GM12878 (cell line): ENCODE results near the gene KIF2C. TPM values are rescaled to one million over a fixed set of nuclear protein-coding genes. Genes with fewer than 3 reads are reported as not detected.
A peak's percentile ranks its signal among the peaks of the same experiment; 100 is the strongest.

Source experiments
- ATAC-seq: fragments of 200-7000 bp; cut with Tn5 transposase; 3 replicates; pipeline ENCODE4 v1.9.1; 2020; ENCODE audit warnings: mild to moderate bottlenecking, moderate library complexity
- BruUV-seq: library from RNA; stranded (reverse); fragments of 400-500 nt; replicated peaks from 2 replicates; lab custom pipeline; 2021; lab: Mats Ljungman, UMichigan
- CTCF ChIA-PET: fragments of 300-600 bp; sonication (Branson Sonifier 250); formaldehyde crosslinking; extraction: SDS; loops from one replicate; lab custom pipeline; 2021; ENCODE audit warnings: inconsistent platforms; lab: Yijun Ruan, JAX
- POLR2A ChIA-PET: fragments of 350-600 bp; formaldehyde crosslinking; extraction: SDS; loops from one replicate; lab custom pipeline; 2021; ENCODE audit warnings: inconsistent platforms; lab: Charles Lee
- RAD21 ChIA-PET: fragments of 300-600 bp; sonication (Branson Sonifier 250); formaldehyde crosslinking; loops from one replicate; lab custom pipeline; 2023; ENCODE audit warnings: antibody characterized with exemption; ENCODE audit not compliant: unreplicated experiment; lab: Charles Lee
- SMC1A ChIA-PET: fragments of 300-600 bp; sonication (Branson Sonifier 250); formaldehyde crosslinking; loops from one replicate; lab custom pipeline; 2023; ENCODE audit not compliant: unreplicated experiment, uncharacterized antibody; lab: Charles Lee
- DNase-seq: peaks from one replicate; pipeline ENCODE4 v3.0.0-alpha.2; 2011; ENCODE audit warnings: low read depth, low spot score
- FAIRE-seq: peaks from 3 replicates; lab custom pipeline; 2011; peaks lifted over from hg19 to GRCh38; lab: Jason Lieb, UNC
- H2AFZ ChIP-seq: 2 replicates; pipeline ENCODE4 v1.6.0; 2011; ENCODE audit warnings: low read depth, low read length, control low read depth; ENCODE audit not compliant: control insufficient read depth
- H3K27ac ChIP-seq: 2 replicates; pipeline ENCODE4 v1.5.1; 2011; ENCODE audit warnings: control low read depth; ENCODE audit not compliant: control insufficient read depth, insufficient read depth
- H3K27me3 ChIP-seq, 2 experiments: replicated peaks in 1 of 2; 2 replicates each; pipeline versions ENCODE4 v1.6.0 to v1.6.1; 2011; ENCODE audit warnings: low read length in 1 of 2; ENCODE audit not compliant: control insufficient read depth in 2 of 2, insufficient read depth in 2 of 2
- H3K36me3 ChIP-seq, 2 experiments: 2 replicates each; pipeline ENCODE4 v1.5.1; 2011; ENCODE audit warnings: low read length in 1 of 2; ENCODE audit not compliant: control insufficient read depth in 2 of 2, insufficient read depth in 2 of 2
- H3K4me1 ChIP-seq: 2 replicates; pipeline ENCODE4 v1.6.1; 2011; ENCODE audit warnings: mild to moderate bottlenecking, low read length, moderate library complexity, mixed read lengths; ENCODE audit not compliant: control insufficient read depth, insufficient read depth
- H3K4me2 ChIP-seq: 2 replicates; pipeline ENCODE4 v1.6.0; 2011; ENCODE audit warnings: control low read depth; ENCODE audit not compliant: control insufficient read depth, insufficient read depth
- H3K4me3 ChIP-seq: fragments of 200-600 bp; sonication (generic); 2 replicates; pipeline ENCODE4 v1.5.1; 2016
- H3K79me2 ChIP-seq: 2 replicates; pipeline ENCODE4 v1.6.0; 2011; ENCODE audit warnings: low read length; ENCODE audit not compliant: control insufficient read depth, insufficient read depth
- H3K9ac ChIP-seq: 2 replicates; pipeline ENCODE4 v1.8.0; 2011; ENCODE audit warnings: low read length, control low read depth, mixed read lengths; ENCODE audit not compliant: control insufficient read depth, insufficient read depth
- H3K9me3 ChIP-seq: replicated peaks from 3 replicates; pipeline ENCODE4 v1.5.1; 2011; ENCODE audit warnings: mild to moderate bottlenecking, low read length; ENCODE audit not compliant: control insufficient read depth, insufficient read depth
- H4K20me1 ChIP-seq: 2 replicates; pipeline ENCODE4 v1.6.0; 2011; ENCODE audit not compliant: control insufficient read depth, insufficient read depth
- DPF2 ChIP-seq: fragments of 450-650 bp; IDR thresholded peaks from 2 replicates; pipeline ENCODE4 v1.6.1; 2017; ENCODE audit warnings: mild to moderate bottlenecking
- EGR1 ChIP-seq, 2 experiments: IDR thresholded peaks; 1 replicate in 1 of 2; 2 replicates in 1 of 2; pipeline ENCODE4 v1.6.1; 2011 to 2012; ENCODE audit warnings: low read depth in 2 of 2, low read length in 2 of 2, borderline replicate concordance in 1 of 2, mild to moderate bottlenecking in 1 of 2, moderate library complexity in 1 of 2
- HDGF ChIP-seq: fragments of 450-650 bp; IDR thresholded peaks from 2 replicates; pipeline ENCODE4 v1.6.1; 2016; ENCODE audit warnings: antibody characterized with exemption
- LARP7 ChIP-seq: fragments of 450-650 bp; IDR thresholded peaks from 2 replicates; pipeline ENCODE4 v1.6.1; 2017; ENCODE audit warnings: mild to moderate bottlenecking
- NBN ChIP-seq: fragments of 450-650 bp; IDR thresholded peaks from 2 replicates; pipeline ENCODE4 v1.6.1; 2016
- PAX5 ChIP-seq: IDR thresholded peaks from 2 replicates; pipeline ENCODE4 v1.6.1; 2011; ENCODE audit warnings: low read depth, low read length, borderline replicate concordance
- POLR2AphosphoS2 ChIP-seq: IDR thresholded peaks from 2 replicates; pipeline ENCODE4 v1.6.1; 2011; ENCODE audit warnings: low read depth, mild to moderate bottlenecking, low read length, improper control_type of control experiment, moderate library complexity
- SMC3 ChIP-seq: IDR thresholded peaks from 2 replicates; pipeline ENCODE4 v1.6.1; 2011; ENCODE audit warnings: low read length, improper control_type of control experiment, borderline replicate concordance
- SREBF2 ChIP-seq: IDR thresholded peaks from 2 replicates; pipeline ENCODE4 v1.6.1; 2012; ENCODE audit warnings: mild to moderate bottlenecking, low read length
- SUPT20H ChIP-seq: IDR thresholded peaks from 2 replicates; pipeline ENCODE4 v1.6.1; 2011; ENCODE audit warnings: low read depth, mild to moderate bottlenecking, low read length, moderate library complexity, borderline replicate concordance; ENCODE audit not compliant: control insufficient read depth
- TCF12 ChIP-seq: IDR thresholded peaks from 2 replicates; pipeline ENCODE4 v1.6.1; 2011; ENCODE audit warnings: low read depth, mild to moderate bottlenecking, low read length
- USF1 ChIP-seq: IDR thresholded peaks from 2 replicates; pipeline ENCODE4 v1.6.1; 2011; ENCODE audit warnings: borderline replicate concordance, low read depth, mild to moderate bottlenecking, moderate library complexity, mixed read lengths, low read length; ENCODE audit not compliant: insufficient read depth; ENCODE audit errors: extremely low read length
- YY1 ChIP-seq: IDR thresholded peaks from 2 replicates; pipeline ENCODE4 v1.6.1; 2011; ENCODE audit warnings: low read depth, mild to moderate bottlenecking, low read length
- ZBTB11 ChIP-seq: fragments of 450-650 bp; formaldehyde crosslinking; IDR thresholded peaks from 2 replicates; pipeline ENCODE4 v1.5.0; 2022; ENCODE audit warnings: mild to moderate bottlenecking, missing genetic modification characterization
- ZBTB4 ChIP-seq: fragments of 450-650 bp; formaldehyde crosslinking; IDR thresholded peaks from 2 replicates; pipeline ENCODE4 v1.4.0; 2022; ENCODE audit warnings: mild to moderate bottlenecking, moderate library complexity
- WGBS: methylation state at CpG from one replicate; pipeline ENCODE4 v1.1.6; 2016; ENCODE audit warnings: low lambda C conversion rate; ENCODE audit not compliant: insufficient replicate concordance, insufficient coverage; ENCODE audit errors: missing lambda C conversion rate; 5-methylcytosine and 5-hydroxymethylcytosine counted together
- in situ Hi-C: fragments of 300-500 bp; cut with MboI; formaldehyde crosslinking; loops from 9 replicates; pipeline ENCODE4 v1.14.3; 2018; ENCODE audit warnings: mixed read lengths
- intact Hi-C: fragments of 100-400 bp; cut with micrococcal nuclease; formaldehyde crosslinking; loops from one replicate; pipeline ENCODE4 v1.14.2; 2022; ENCODE audit not compliant: unreplicated experiment
- polyA plus RNA-seq, 11 experiments: library from polyadenylated mRNA; depleted of rRNA in 4 of 11; unstranded in 6 of 11; stranded (reverse) in 5 of 11; fragments of >200 nt; fragmentation: Nextera tagmentation in 4 of 11; fragmentation: Illumina TruSeq in 1 of 11; extraction: Ambion mirVana in 4 of 11; extraction: Trizol in 1 of 11; gene quantifications; 1 replicate in 1 of 11; 2 replicates in 10 of 11; pipeline versions ENCODE4 v1.2.1 to v1.2.3, GENCODE V29; 2011 to 2016; ENCODE audit warnings: inconsistent platforms in 2 of 11, missing spikeins in 2 of 11, low read depth in 1 of 11
- total RNA-seq, 4 experiments: library from RNA; depleted of rRNA in 3 of 4; stranded (reverse); fragments of >200 nt in 3 of 4; fragmentation: Illumina TruSeq in 1 of 4; extraction: Trizol in 1 of 4; gene quantifications; 2 replicates each; pipeline versions ENCODE4 v1.2.1 to v1.2.3, GENCODE V29; 2013 to 2021

Gene KIF2C
- total and polyA plus RNA-seq, 10 of the 15 experiments (the other 5 are each of a cell fraction or from before 2014, with no cell fraction given) = 42.3 to 104 (median 83.8) TPM

GRCh38 chr1:44799770-44800584, 60.3 kb downstream of the KIF2C start, which contains the start of gene PLK3:
Gene PLK3 (plus strand): TSS chr1:44800377. CDS start chr1:44800464, 87 bp downstream.
- 1% methylated on average over 67 of the region's 79 CpGs for WGBS
- Histone ChIP-seq H3K79me2 (peaks cover 21% of the 10 kb centered on the region), H3K4me1 (peaks cover 11% of the 10 kb centered on the region), H3K4me3 (peak within 1 kb of the TSS; percentile 94), H2AFZ (peak within 1 kb of the TSS; percentile 92), H3K4me2 (peak within 1 kb of the TSS; percentile 94), H3K36me3 (peaks cover 5 to 6% of the 10 kb centered on the region in 2 experiments), H3K27me3 (no peaks in the 10 kb centered on the region), H3K9ac (peak within 1 kb of the TSS; percentile 83), H3K9me3 (no peaks in the 10 kb centered on the region), H4K20me1 (no peaks in the 10 kb centered on the region), H3K27ac (peak within 1 kb of the TSS; percentile 84)
- in situ Hi-C loops = no loop called here
- CTCF ChIA-PET = interaction anchor here (0.6 to 3.5 kb wide), 25 partner anchors 9 to 583 kb away, joined by 3 to 47 read pairs (median 5); partner anchors contain the start of genes BEST4, BTBD19, HECTD3 and RNU5D-1
- no TSS peak for BruUV-seq
- RAD21 ChIA-PET = interaction anchor here (0.6 to 2.1 kb wide), 28 partner anchors 9 to 701 kb away, joined by 3 to 30 read pairs (median 4); partner anchors contain the start of genes BTBD19, EIF2B3, HECTD3 and MUTYH
- intact Hi-C loops = no loop called here
- ATAC-seq (peak; percentile 91), FAIRE-seq (peak; percentile 95), DNase-seq (peak; percentile 91)
- POLR2A ChIA-PET = interaction anchor here (0.6 to 6.9 kb wide), 20 partner anchors 9 to 722 kb away, joined by 3 to 59 read pairs (median 5); partner anchors contain the start of genes BTBD19, DYNLT4, PRDX1 and RNU5D-1
- SMC1A ChIA-PET = interaction anchor here (0.7 to 2.1 kb wide), 16 partner anchors 8 to 504 kb away, joined by 3 to 14 read pairs (median 4); partner anchors contain the start of genes BTBD19, HECTD3, RPS8 and UROD
- TF ChIP-seq EGR1 (IDR thresholded peaks at IDR 0.05; ENCODE audit: borderline replicate concordance in 1 of 2, low read depth in 2 of 2, low read length in 2 of 2) (peak in 1 of 2 experiments; percentile 28; a peak in 1 of 3 replicates), HDGF (peak; percentile 97), ZBTB11 (peak; percentile 39; the same call in 1 of the 2 replicates), PAX5 (0 out of 2 replicates have a peak, but pooled peaks have one; percentile 23), ZBTB4 (CRISPR knock-in tag) (no peak), TCF12 (peak; percentile 70; the same call in 1 of the 2 replicates), NBN (peak; percentile 98), SMC3 (peak; percentile 60; the same call in 1 of the 2 replicates), DPF2 (peak; percentile 79), POLR2AphosphoS2 (peak; percentile 72; the same call in 1 of the 2 replicates), USF1 (no peak), LARP7 (peak; percentile 94; the same call in 1 of the 2 replicates), YY1 (peak; percentile 55), SREBF2 (no peak), SUPT20H (no peak)
